A673 (cell line): ENCODE measurements around the gene NAPB. TPM values are rescaled to one million over a fixed set of nuclear protein-coding genes. Genes with fewer than 3 reads are reported as not detected.
"Not testable (repeated sequence)": the region's sequence is repeated elsewhere in the genome, so short reads cannot be mapped to it uniquely, and the experiment has no call there.

Experiments
- Bru-seq: library from RNA; stranded (reverse); fragments of 400-500 nt; gene quantifications from one replicate; lab custom pipeline; 2021; lab: Mats Ljungman, UMichigan
- BruChase-seq, 2 experiments: library from RNA; stranded (reverse); fragments of 400-500 nt; gene quantifications; one replicate each; lab custom pipeline; 2021; lab: Mats Ljungman, UMichigan
- BruUV-seq: library from RNA; stranded (reverse); fragments of 400-500 nt; replicated peaks from 2 replicates; lab custom pipeline; 2021; lab: Mats Ljungman, UMichigan
- CTCF ChIA-PET: fragments of 300-600 bp; sonication (Branson Sonifier 250); formaldehyde crosslinking; loops from one replicate; lab custom pipeline; 2022; ENCODE audit warnings: antibody characterized with exemption; lab: Charles Lee
- POLR2A ChIA-PET: fragments of 300-600 bp; sonication (Branson Sonifier 250); formaldehyde crosslinking; loops from one replicate; lab custom pipeline; 2022; ENCODE audit warnings: antibody characterized with exemption; ENCODE audit not compliant: low non-redundant PET; lab: Charles Lee
- DNase-seq: peaks from one replicate; pipeline ENCODE4 v3.0.0-alpha.2; 2015; ENCODE audit warnings: low spot score
- H3K27ac ChIP-seq: fragments of 200-600 bp; sonication (generic); 2 replicates; pipeline ENCODE4 v1.5.1; 2016; ENCODE audit warnings: mixed run types, low read depth, mild to moderate bottlenecking, mixed read lengths, antibody characterized with exemption, low read length; ENCODE audit not compliant: poor library complexity, severe bottlenecking
- H3K27me3 ChIP-seq: fragments of 200-600 bp; sonication (generic); replicated peaks from 2 replicates; pipeline ENCODE4 v1.6.1; 2017; ENCODE audit warnings: mixed run types, low read depth, mild to moderate bottlenecking, mixed read lengths, antibody characterized with exemption, low read length; ENCODE audit not compliant: insufficient read depth, poor library complexity
- H3K36me3 ChIP-seq: fragments of 200-600 bp; sonication (generic); 2 replicates; pipeline ENCODE4 v1.6.1; 2016; ENCODE audit warnings: mixed run types, mild to moderate bottlenecking, mixed read lengths, antibody characterized with exemption, low read length; ENCODE audit not compliant: insufficient read depth, poor library complexity, severe bottlenecking
- H3K4me1 ChIP-seq: fragments of 200-600 bp; sonication (generic); 2 replicates; pipeline ENCODE4 v1.6.1; 2017; ENCODE audit warnings: mixed run types, mild to moderate bottlenecking, mixed read lengths, antibody characterized with exemption, low read length; ENCODE audit not compliant: insufficient read depth, poor library complexity, severe bottlenecking
- H3K4me3 ChIP-seq: fragments of 200-600 bp; sonication (generic); 2 replicates; pipeline ENCODE4 v1.5.1; 2016; ENCODE audit warnings: low read depth, mixed run types, mild to moderate bottlenecking, mixed read lengths, low read length; ENCODE audit not compliant: poor library complexity, severe bottlenecking
- H3K9me3 ChIP-seq: fragments of 200-600 bp; sonication (generic); 2 replicates; pipeline ENCODE4 v1.6.1; 2016; ENCODE audit warnings: mixed run types, low read depth, mild to moderate bottlenecking, mixed read lengths, antibody characterized with exemption, low read length; ENCODE audit not compliant: poor library complexity, severe bottlenecking
- CTCF ChIP-seq: fragments of 300-800, 200-600 bp; sonication (generic); conservative IDR thresholded peaks from 2 replicates; pipeline ENCODE4 v1.5.1; 2017; ENCODE audit warnings: low read depth, mild to moderate bottlenecking, antibody characterized with exemption, low read length, moderate library complexity, mixed read lengths
- EZH2 ChIP-seq: fragments of 200-600 bp; sonication (generic); IDR thresholded peaks from 2 replicates; pipeline ENCODE4 v1.6.1; 2017; ENCODE audit warnings: borderline replicate concordance, low read depth, mild to moderate bottlenecking, mixed read lengths, antibody characterized with exemption, low read length; ENCODE audit not compliant: poor library complexity, severe bottlenecking
- intact Hi-C: fragments of 100-400 bp; cut with micrococcal nuclease; formaldehyde crosslinking; loops from one replicate; pipeline ENCODE4 v1.10.0; 2022; ENCODE audit not compliant: unreplicated experiment
- long read RNA-seq: library from polyadenylated mRNA; stranded (forward); transcript quantifications from one replicate; pipeline ENCODE4 v2.0.0, GENCODE V29; 2022
- total RNA-seq: library from RNA; stranded (reverse); gene quantifications from 2 replicates; pipeline ENCODE4 v1.2.3, GENCODE V29; 2021

The NAPB gene
- total RNA-seq, result 9.6 and 11.6 TPM in 2 replicates
- Bru-seq, nascent RNA, result percentile 79 among the genes with signal in this experiment
- percentile 92 among the genes with signal in this experiment for BruChase-seq, experiment 1, labeled RNA remaining after a 2-hour chase
- percentile 71 among the genes with signal in this experiment for BruChase-seq, experiment 2, labeled RNA remaining after a 6-hour chase
- long read RNA-seq, partial matches to known transcripts, result 1 of 24 reads
- long read RNA-seq, other reads (novel, unspliced or antisense), result 17 of 24 reads

- Histone ChIP-seq H3K9me3 (no peaks in the 10 kb centered on the region), H3K27ac (peak within 1 kb of the TSS; percentile 83), H3K36me3 (no peaks in the 10 kb centered on the region), H3K4me3 (peak within 1 kb of the TSS; percentile 98), H3K4me1 (peaks cover 5% of the 10 kb centered on the region), H3K27me3 (no peaks in the 10 kb centered on the region)
- no TSS peak for BruUV-seq
- POLR2A ChIA-PET, result interaction anchor here (0.9 kb wide), 1 partner anchor 63 kb away, joined by 4 read pairs; no protein-coding TSS in a partner anchor
- TF ChIP-seq EZH2, result no peak
- TF ChIP-seq CTCF, result peak; percentile 28; the same call in 1 of the 2 replicates
- CTCF ChIA-PET, result interaction anchor here (0.7 kb wide), 2 partner anchors 71 to 105 kb away, joined by 9 to 12 read pairs; partner anchors contain the start of gene NXT1
- intact Hi-C loops, result loop anchor here (5.0 kb wide), 1 partner anchor 59 kb away; the partner anchor contains the start of gene GZF1
- DNase-seq, result peak; percentile 97
Measured at GRCh38 chr20:23420943-23421931, at the start of gene NAPB. NAPB (minus strand) TSS chr20:23421488; CDS start chr20:23421402, 86 bp downstream.

- H3K4me3 ChIP-seq, H3K9me3 ChIP-seq, H3K36me3 ChIP-seq, CTCF ChIA-PET, BruUV-seq, DNase-seq, intact Hi-C loops, POLR2A ChIA-PET, H3K27me3 ChIP-seq, H3K4me1 ChIP-seq, H3K27ac ChIP-seq: not testable (repeated sequence)
Measured at GRCh38 chr20:23466961-23467360, 45.7 kb upstream of the NAPB start.

- DNase-seq, result no peak
- intact Hi-C loops, result no loop called here
- H3K27me3 ChIP-seq, result no peaks in the 10 kb centered on the region
- BruUV-seq, result no TSS peak
- no peaks in the 10 kb centered on the region for H3K9me3 ChIP-seq
- TF ChIP-seq EZH2 (no peak), CTCF (no peak)
- H3K4me3 ChIP-seq, result no peak overlapping the region
- CTCF ChIA-PET, result no interaction called here
- POLR2A ChIA-PET, result interaction anchor here (0.7 kb wide), 1 partner anchor 149 kb away, joined by 3 read pairs; no protein-coding TSS in a partner anchor
- H3K27ac ChIP-seq, result no peak overlapping the region
- no peaks in the 10 kb centered on the region for H3K36me3 ChIP-seq
- H3K4me1 ChIP-seq, result no peaks in the 10 kb centered on the region
Measured at GRCh38 chr20:23461180-23461579, 39.9 kb upstream of the NAPB start.
